ENCODE data around the gene IGFBP6. TPM values are rescaled to one million over a fixed set of nuclear protein-coding genes. Genes with fewer than 3 reads are reported as not detected.
"Not testable (repeated sequence)": the region's sequence is repeated elsewhere in the genome, so short reads cannot be mapped to it uniquely, and the experiment has no call there.

Gene IGFBP6
- total RNA-seq, 1 donor from 2014 or later: 251 TPM

- peak; percentile 82 for DNase-seq
Observed at GRCh38 chr12:53070877-53071492, 26.5 kb upstream of the IGFBP6 start.

- DNase-seq: peak; percentile 87
Observed at GRCh38 chr12:53071591-53072551, 25.6 kb upstream of the IGFBP6 start.

GRCh38 chr12:53073881-53074280 lies 23.6 kb upstream of the IGFBP6 start:
- DNase-seq: peak; percentile 84

GRCh38 chr12:53074283-53074998 lies 23.0 kb upstream of the IGFBP6 start:
- no peak for DNase-seq

- no peak for DNase-seq
Observed at GRCh38 chr12:53074999-53075370, 22.5 kb upstream of the IGFBP6 start.

GRCh38 chr12:53076461-53076860 lies 21.0 kb upstream of the IGFBP6 start:
- DNase-seq: no peak

GRCh38 chr12:53077030-53077429 lies 20.4 kb upstream of the IGFBP6 start:
- no peak for DNase-seq

- no peak for DNase-seq
Observed at GRCh38 chr12:53078425-53079225, 18.8 kb upstream of the IGFBP6 start.

GRCh38 chr12:53079226-53080117 lies 18.0 kb upstream of the IGFBP6 start, which contains the start of gene SPRYD3:
Gene SPRYD3 (minus strand): TSS chr12:53079390. CDS start chr12:53079333, 57 bp downstream.
- peak; percentile 99 for DNase-seq

- no peak for DNase-seq
Observed at GRCh38 chr12:53082637-53083175, 14.8 kb upstream of the IGFBP6 start.

GRCh38 chr12:53086361-53086760 lies 11.1 kb upstream of the IGFBP6 start:
- DNase-seq: no peak

GRCh38 chr12:53090105-53090504 lies 7.4 kb upstream of the IGFBP6 start:
- DNase-seq: no peak

GRCh38 chr12:53090554-53090953 lies 6.9 kb upstream of the IGFBP6 start:
- no peak for DNase-seq

- DNase-seq: no peak
Observed at GRCh38 chr12:53091756-53092155, 5.7 kb upstream of the IGFBP6 start.

GRCh38 chr12:53093777-53094393 lies 3.6 kb upstream of the IGFBP6 start:
- DNase-seq: no peak

GRCh38 chr12:53094394-53094787 lies 3.1 kb upstream of the IGFBP6 start:
- DNase-seq: no peak

GRCh38 chr12:53094796-53095595 lies 2.5 kb upstream of the IGFBP6 start:
- DNase-seq: not testable (repeated sequence)

- DNase-seq: not testable (repeated sequence)
Observed at GRCh38 chr12:53095596-53095895, 1.9 kb upstream of the IGFBP6 start.

- peak; percentile 75 for DNase-seq
Observed at GRCh38 chr12:53096089-53096741, 1.3 kb upstream of the IGFBP6 start.

Measured in tongue (tissue), 2 donors.